A673 (cell line): Measurements from ENCODE around the gene UBXN10. TPM values are rescaled to one million over a fixed set of nuclear protein-coding genes. Genes with fewer than 3 reads are reported as not detected.

Experiments used
- BruUV-seq: library from RNA; stranded (reverse); fragments of 400-500 nt; replicated peaks from 2 replicates; lab custom pipeline; 2021; lab: Mats Ljungman, UMichigan
- CTCF ChIA-PET: fragments of 300-600 bp; sonication (Branson Sonifier 250); formaldehyde crosslinking; loops from one replicate; lab custom pipeline; 2022; ENCODE audit warnings: antibody characterized with exemption; lab: Charles Lee
- POLR2A ChIA-PET: fragments of 300-600 bp; sonication (Branson Sonifier 250); formaldehyde crosslinking; loops from one replicate; lab custom pipeline; 2022; ENCODE audit warnings: antibody characterized with exemption; ENCODE audit not compliant: low non-redundant PET; lab: Charles Lee
- DNase-seq: peaks from one replicate; pipeline ENCODE4 v3.0.0-alpha.2; 2015; ENCODE audit warnings: low spot score
- H3K27ac ChIP-seq: fragments of 200-600 bp; sonication (generic); 2 replicates; pipeline ENCODE4 v1.5.1; 2016; ENCODE audit warnings: mixed run types, low read depth, mild to moderate bottlenecking, mixed read lengths, antibody characterized with exemption, low read length; ENCODE audit not compliant: poor library complexity, severe bottlenecking
- H3K27me3 ChIP-seq: fragments of 200-600 bp; sonication (generic); replicated peaks from 2 replicates; pipeline ENCODE4 v1.6.1; 2017; ENCODE audit warnings: mixed run types, low read depth, mild to moderate bottlenecking, mixed read lengths, antibody characterized with exemption, low read length; ENCODE audit not compliant: insufficient read depth, poor library complexity
- H3K36me3 ChIP-seq: fragments of 200-600 bp; sonication (generic); 2 replicates; pipeline ENCODE4 v1.6.1; 2016; ENCODE audit warnings: mixed run types, mild to moderate bottlenecking, mixed read lengths, antibody characterized with exemption, low read length; ENCODE audit not compliant: insufficient read depth, poor library complexity, severe bottlenecking
- H3K4me1 ChIP-seq: fragments of 200-600 bp; sonication (generic); 2 replicates; pipeline ENCODE4 v1.6.1; 2017; ENCODE audit warnings: mixed run types, mild to moderate bottlenecking, mixed read lengths, antibody characterized with exemption, low read length; ENCODE audit not compliant: insufficient read depth, poor library complexity, severe bottlenecking
- H3K4me3 ChIP-seq: fragments of 200-600 bp; sonication (generic); 2 replicates; pipeline ENCODE4 v1.5.1; 2016; ENCODE audit warnings: low read depth, mixed run types, mild to moderate bottlenecking, mixed read lengths, low read length; ENCODE audit not compliant: poor library complexity, severe bottlenecking
- H3K9me3 ChIP-seq: fragments of 200-600 bp; sonication (generic); 2 replicates; pipeline ENCODE4 v1.6.1; 2016; ENCODE audit warnings: mixed run types, low read depth, mild to moderate bottlenecking, mixed read lengths, antibody characterized with exemption, low read length; ENCODE audit not compliant: poor library complexity, severe bottlenecking
- CTCF ChIP-seq: fragments of 300-800, 200-600 bp; sonication (generic); conservative IDR thresholded peaks from 2 replicates; pipeline ENCODE4 v1.5.1; 2017; ENCODE audit warnings: low read depth, mild to moderate bottlenecking, antibody characterized with exemption, low read length, moderate library complexity, mixed read lengths
- EZH2 ChIP-seq: fragments of 200-600 bp; sonication (generic); IDR thresholded peaks from 2 replicates; pipeline ENCODE4 v1.6.1; 2017; ENCODE audit warnings: borderline replicate concordance, low read depth, mild to moderate bottlenecking, mixed read lengths, antibody characterized with exemption, low read length; ENCODE audit not compliant: poor library complexity, severe bottlenecking
- intact Hi-C: fragments of 100-400 bp; cut with micrococcal nuclease; formaldehyde crosslinking; loops from one replicate; pipeline ENCODE4 v1.10.0; 2022; ENCODE audit not compliant: unreplicated experiment
- total RNA-seq: library from RNA; stranded (reverse); gene quantifications from 2 replicates; pipeline ENCODE4 v1.2.3, GENCODE V29; 2021

UBXN10 gene
- total RNA-seq, 1 experiment from 2014 or later = not detected

GRCh38 chr1:20224546-20224945 is 38.6 kb downstream of the UBXN10 start:
- no peak overlapping the region for H3K4me3 ChIP-seq
- DNase-seq = no peak
- no peak for TF ChIP-seq EZH2
- TF ChIP-seq CTCF = no peak
- intact Hi-C loops = no loop called here
- BruUV-seq = no TSS peak
- ChIA-PET CTCF (no interaction called here), POLR2A (no interaction called here)
- H3K4me1 ChIP-seq = no peaks in the 10 kb centered on the region
- H3K27me3 ChIP-seq = peaks cover 52% of the 10 kb centered on the region
- H3K36me3 ChIP-seq = no peaks in the 10 kb centered on the region
- H3K27ac ChIP-seq = no peak overlapping the region
- H3K9me3 ChIP-seq = no peaks in the 10 kb centered on the region

- Histone ChIP-seq H3K9me3 (no peaks in the 10 kb centered on the region), H3K4me1 (no peaks in the 10 kb centered on the region), H3K36me3 (no peaks in the 10 kb centered on the region), H3K4me3 (no peak overlapping the region), H3K27me3 (peaks cover 62% of the 10 kb centered on the region), H3K27ac (no peak overlapping the region)
- TF ChIP-seq EZH2 = no peak
- no peak for TF ChIP-seq CTCF
- no TSS peak for BruUV-seq
- intact Hi-C loops = no loop called here
- POLR2A ChIA-PET = no interaction called here
- DNase-seq = no peak
- CTCF ChIA-PET = no interaction called here
These were observed 41.8 kb downstream of the UBXN10 start for GRCh38 chr1:20227704-20228103.

DNA sequence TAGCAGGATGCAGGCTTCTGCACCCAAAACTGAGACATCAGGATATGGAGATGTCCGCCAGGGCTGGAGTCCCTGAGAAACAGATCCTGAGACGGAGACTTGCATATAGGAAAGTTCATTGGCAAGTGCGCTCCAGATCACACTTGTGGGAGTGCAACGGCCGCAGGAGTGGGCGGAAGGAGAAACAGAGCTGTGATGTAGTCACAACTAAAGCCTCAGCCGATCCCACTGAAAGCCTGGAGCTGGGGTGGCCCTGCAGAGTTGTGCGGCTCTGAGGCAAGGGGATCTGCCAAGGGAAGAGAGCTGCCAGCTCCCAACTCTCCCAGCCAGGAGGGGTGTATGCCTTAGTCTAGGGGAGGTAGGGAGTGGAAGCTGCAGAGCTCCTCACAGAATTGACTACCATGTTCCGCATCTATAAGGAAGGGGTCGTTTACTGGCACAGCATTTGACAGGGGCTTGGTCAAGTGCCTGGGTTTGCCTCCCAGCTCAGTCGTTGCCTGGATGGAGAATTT is 42.5 kb downstream of the UBXN10 start:
- no TSS peak for BruUV-seq
- TF ChIP-seq CTCF = no peak
- no peak for TF ChIP-seq EZH2
- ChIA-PET CTCF (no interaction called here), POLR2A (no interaction called here)
- Histone ChIP-seq H3K4me3 (no peak overlapping the region), H3K36me3 (no peaks in the 10 kb centered on the region), H3K27me3 (peaks cover 68% of the 10 kb centered on the region), H3K4me1 (no peaks in the 10 kb centered on the region), H3K27ac (no peak overlapping the region), H3K9me3 (no peaks in the 10 kb centered on the region)
- intact Hi-C loops = no loop called here
- no peak for DNase-seq
